ENCODE results near the gene C1orf105.

The C1orf105 gene

GRCh38 chr1:172515436-172515835 lies 95.0 kb downstream of the C1orf105 start:
- Histone ChIP-seq H3K4me3 (ENCODE audit: low read depth, low read length) (no peak overlapping the region), H3K9me3 (ENCODE audit: control insufficient read depth, insufficient read depth, low read depth, low read length) (no peaks in the 10 kb centered on the region), H3K36me3 (ENCODE audit: control insufficient read depth in 2 of 2, insufficient read depth in 1 of 2, low read length in 2 of 2) (no peaks in the 10 kb centered on the region), H3K4me1 (ENCODE audit: control insufficient read depth, insufficient read depth, low read length) (no peaks in the 10 kb centered on the region), H3K27ac (ENCODE audit: extremely low read depth, low read depth, low read length) (no peak overlapping the region)
- CTCF ChIA-PET, result interaction anchor here (1.6 kb wide), 1 partner anchor 65 kb away, joined by 3 read pairs; no protein-coding TSS in a partner anchor
- TF ChIP-seq, protein P1, sequence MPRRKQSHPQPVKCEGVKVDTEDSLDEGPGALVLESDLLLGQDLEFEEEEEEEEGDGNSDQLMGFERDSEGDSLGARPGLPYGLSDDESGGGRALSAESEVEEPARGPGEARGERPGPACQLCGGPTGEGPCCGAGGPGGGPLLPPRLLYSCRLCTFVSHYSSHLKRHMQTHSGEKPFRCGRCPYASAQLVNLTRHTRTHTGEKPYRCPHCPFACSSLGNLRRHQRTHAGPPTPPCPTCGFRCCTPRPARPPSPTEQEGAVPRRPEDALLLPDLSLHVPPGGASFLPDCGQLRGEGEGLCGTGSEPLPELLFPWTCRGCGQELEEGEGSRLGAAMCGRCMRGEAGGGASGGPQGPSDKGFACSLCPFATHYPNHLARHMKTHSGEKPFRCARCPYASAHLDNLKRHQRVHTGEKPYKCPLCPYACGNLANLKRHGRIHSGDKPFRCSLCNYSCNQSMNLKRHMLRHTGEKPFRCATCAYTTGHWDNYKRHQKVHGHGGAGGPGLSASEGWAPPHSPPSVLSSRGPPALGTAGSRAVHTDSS (tag by site-specific recombination; IDR thresholded peaks at IDR 0.05), result no peak
- TF ChIP-seq ZNF214 (tag by site-specific recombination; IDR thresholded peaks at IDR 0.05; ENCODE audit: borderline replicate concordance) (no peak), ZFP37 (tag by site-specific recombination; IDR thresholded peaks at IDR 0.05) (no peak), ZNF132 (tag by site-specific recombination; IDR thresholded peaks at IDR 0.05; ENCODE audit: borderline replicate concordance) (no peak), ZNF26 (tag by site-specific recombination; IDR thresholded peaks at IDR 0.05) (no peak), ZNF658 (tag by site-specific recombination; IDR thresholded peaks at IDR 0.05) (no peak), ZNF433 (tag by site-specific recombination; IDR thresholded peaks at IDR 0.05; ENCODE audit: low read depth) (no peak), CTCF (tag by site-specific recombination; IDR thresholded peaks at IDR 0.05) (no peak), ZBTB48 (tag by site-specific recombination; IDR thresholded peaks at IDR 0.05) (no peak), ZNF624 (tag by site-specific recombination; IDR thresholded peaks at IDR 0.05) (no peak), ZNF776 (tag by site-specific recombination; IDR thresholded peaks at IDR 0.05; ENCODE audit: borderline replicate concordance) (no peak), ZNF610 (tag by site-specific recombination; IDR thresholded peaks at IDR 0.05; ENCODE audit: borderline replicate concordance) (no peak)
- TF ChIP-seq, protein P2, sequence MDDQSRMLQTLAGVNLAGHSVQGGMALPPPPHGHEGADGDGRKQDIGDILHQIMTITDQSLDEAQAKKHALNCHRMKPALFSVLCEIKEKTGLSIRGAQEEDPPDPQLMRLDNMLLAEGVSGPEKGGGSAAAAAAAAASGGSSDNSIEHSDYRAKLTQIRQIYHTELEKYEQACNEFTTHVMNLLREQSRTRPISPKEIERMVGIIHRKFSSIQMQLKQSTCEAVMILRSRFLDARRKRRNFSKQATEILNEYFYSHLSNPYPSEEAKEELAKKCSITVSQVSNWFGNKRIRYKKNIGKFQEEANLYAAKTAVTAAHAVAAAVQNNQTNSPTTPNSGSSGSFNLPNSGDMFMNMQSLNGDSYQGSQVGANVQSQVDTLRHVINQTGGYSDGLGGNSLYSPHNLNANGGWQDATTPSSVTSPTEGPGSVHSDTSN (CRISPR knock-in tag; IDR thresholded peaks at IDR 0.05), result no peak
- TF ChIP-seq, protein P3, sequence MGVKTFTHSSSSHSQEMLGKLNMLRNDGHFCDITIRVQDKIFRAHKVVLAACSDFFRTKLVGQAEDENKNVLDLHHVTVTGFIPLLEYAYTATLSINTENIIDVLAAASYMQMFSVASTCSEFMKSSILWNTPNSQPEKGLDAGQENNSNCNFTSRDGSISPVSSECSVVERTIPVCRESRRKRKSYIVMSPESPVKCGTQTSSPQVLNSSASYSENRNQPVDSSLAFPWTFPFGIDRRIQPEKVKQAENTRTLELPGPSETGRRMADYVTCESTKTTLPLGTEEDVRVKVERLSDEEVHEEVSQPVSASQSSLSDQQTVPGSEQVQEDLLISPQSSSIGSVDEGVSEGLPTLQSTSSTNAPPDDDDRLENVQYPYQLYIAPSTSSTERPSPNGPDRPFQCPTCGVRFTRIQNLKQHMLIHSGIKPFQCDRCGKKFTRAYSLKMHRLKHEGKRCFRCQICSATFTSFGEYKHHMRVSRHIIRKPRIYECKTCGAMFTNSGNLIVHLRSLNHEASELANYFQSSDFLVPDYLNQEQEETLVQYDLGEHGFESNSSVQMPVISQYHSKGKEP (tag by site-specific recombination; IDR thresholded peaks at IDR 0.05), result no peak
- POLR2A ChIA-PET, result no interaction called here

DNA sequence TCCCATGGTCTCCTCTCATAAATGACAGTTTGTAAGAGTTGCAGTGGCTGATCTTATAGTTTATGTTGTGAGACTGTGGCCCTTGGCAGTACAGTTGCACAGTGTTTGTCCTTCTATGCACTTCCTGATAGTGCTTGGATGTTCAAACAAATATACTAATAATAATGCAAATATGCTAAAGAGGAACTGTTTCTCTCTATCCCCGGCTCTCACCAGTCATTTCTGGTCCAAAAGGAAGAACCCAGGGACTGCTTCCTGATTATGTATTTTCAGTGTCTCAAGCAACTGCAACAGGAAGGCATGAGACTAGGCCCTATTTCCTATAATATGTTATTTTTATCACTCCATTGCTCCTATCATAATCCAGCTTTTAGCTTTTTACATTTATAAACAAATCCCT lies 95.4 kb downstream of the C1orf105 start:
- Histone ChIP-seq H3K4me3 (ENCODE audit: low read depth, low read length) (no peak overlapping the region), H3K4me1 (ENCODE audit: control insufficient read depth, insufficient read depth, low read length) (no peaks in the 10 kb centered on the region), H3K9me3 (ENCODE audit: control insufficient read depth, insufficient read depth, low read depth, low read length) (no peaks in the 10 kb centered on the region), H3K36me3 (ENCODE audit: control insufficient read depth in 2 of 2, insufficient read depth in 1 of 2, low read length in 2 of 2) (no peaks in the 10 kb centered on the region), H3K27ac (ENCODE audit: extremely low read depth, low read depth, low read length) (no peak overlapping the region)
- ChIA-PET POLR2A (no interaction called here), CTCF (interaction anchor here (1.6 kb wide), 1 partner anchor 65 kb away, joined by 3 read pairs; no protein-coding TSS in a partner anchor)
- TF ChIP-seq INSM2 (tag by site-specific recombination; IDR thresholded peaks at IDR 0.05), result no peak
- no peak for TF ChIP-seq HOXD13 (CRISPR knock-in tag; IDR thresholded peaks at IDR 0.05; ENCODE audit: borderline replicate concordance)
- TF ChIP-seq ZNF26 (tag by site-specific recombination; IDR thresholded peaks at IDR 0.05), result no peak
- no peak for TF ChIP-seq ZNF133 (tag by site-specific recombination; IDR thresholded peaks at IDR 0.05)

Measured in HEK293 (cell line).